ENCODE results near the gene MOB3C.

DNA sequence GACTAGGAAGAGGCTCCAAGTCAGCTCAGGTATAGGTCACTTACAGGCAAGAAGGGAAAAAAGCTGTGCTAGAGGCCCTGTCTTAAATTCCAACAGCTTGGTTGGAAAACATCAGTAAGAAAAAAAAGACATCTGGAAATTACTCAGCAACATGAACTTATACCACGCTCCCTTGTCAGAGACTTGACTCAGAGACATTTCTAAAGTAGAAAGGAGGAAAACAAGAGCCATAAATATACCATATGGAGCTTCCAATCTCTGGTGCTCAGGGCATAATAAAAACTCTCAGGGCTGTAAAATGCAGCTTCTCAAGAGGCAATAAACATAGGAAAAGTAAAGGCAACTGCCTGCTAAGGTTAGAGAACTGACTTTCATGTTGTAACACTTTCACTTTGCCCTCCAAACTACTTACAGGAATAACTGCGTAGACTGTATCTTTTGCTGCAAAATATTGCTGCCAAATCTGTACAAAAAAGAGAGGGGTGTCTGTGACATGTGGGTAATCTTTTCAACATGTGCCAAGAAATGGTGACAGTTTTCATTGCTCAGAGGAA, 36.9 kb upstream of the MOB3C start:
- TF ChIP-seq, protein P1, sequence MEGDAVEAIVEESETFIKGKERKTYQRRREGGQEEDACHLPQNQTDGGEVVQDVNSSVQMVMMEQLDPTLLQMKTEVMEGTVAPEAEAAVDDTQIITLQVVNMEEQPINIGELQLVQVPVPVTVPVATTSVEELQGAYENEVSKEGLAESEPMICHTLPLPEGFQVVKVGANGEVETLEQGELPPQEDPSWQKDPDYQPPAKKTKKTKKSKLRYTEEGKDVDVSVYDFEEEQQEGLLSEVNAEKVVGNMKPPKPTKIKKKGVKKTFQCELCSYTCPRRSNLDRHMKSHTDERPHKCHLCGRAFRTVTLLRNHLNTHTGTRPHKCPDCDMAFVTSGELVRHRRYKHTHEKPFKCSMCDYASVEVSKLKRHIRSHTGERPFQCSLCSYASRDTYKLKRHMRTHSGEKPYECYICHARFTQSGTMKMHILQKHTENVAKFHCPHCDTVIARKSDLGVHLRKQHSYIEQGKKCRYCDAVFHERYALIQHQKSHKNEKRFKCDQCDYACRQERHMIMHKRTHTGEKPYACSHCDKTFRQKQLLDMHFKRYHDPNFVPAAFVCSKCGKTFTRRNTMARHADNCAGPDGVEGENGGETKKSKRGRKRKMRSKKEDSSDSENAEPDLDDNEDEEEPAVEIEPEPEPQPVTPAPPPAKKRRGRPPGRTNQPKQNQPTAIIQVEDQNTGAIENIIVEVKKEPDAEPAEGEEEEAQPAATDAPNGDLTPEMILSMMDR (conservative IDR thresholded peaks at IDR 0.05; ENCODE audit: low read depth, low read length), result no peak
- TF ChIP-seq EZH2phosphoT487 (IDR thresholded peaks at IDR 0.05; ENCODE audit: borderline replicate concordance, low read length), result no peak
- TF ChIP-seq EZH2 (IDR thresholded peaks at IDR 0.05; ENCODE audit: low read length, unreplicated experiment), result no peak
